Measurements from ENCODE around the gene GIGYF2. TPM values are rescaled to one million over a fixed set of nuclear protein-coding genes. Genes with fewer than 3 reads are reported as not detected.

Gene GIGYF2
- total RNA-seq, 1 donor from 2014 or later, result 63.4 TPM

- TF ChIP-seq, protein P1, sequence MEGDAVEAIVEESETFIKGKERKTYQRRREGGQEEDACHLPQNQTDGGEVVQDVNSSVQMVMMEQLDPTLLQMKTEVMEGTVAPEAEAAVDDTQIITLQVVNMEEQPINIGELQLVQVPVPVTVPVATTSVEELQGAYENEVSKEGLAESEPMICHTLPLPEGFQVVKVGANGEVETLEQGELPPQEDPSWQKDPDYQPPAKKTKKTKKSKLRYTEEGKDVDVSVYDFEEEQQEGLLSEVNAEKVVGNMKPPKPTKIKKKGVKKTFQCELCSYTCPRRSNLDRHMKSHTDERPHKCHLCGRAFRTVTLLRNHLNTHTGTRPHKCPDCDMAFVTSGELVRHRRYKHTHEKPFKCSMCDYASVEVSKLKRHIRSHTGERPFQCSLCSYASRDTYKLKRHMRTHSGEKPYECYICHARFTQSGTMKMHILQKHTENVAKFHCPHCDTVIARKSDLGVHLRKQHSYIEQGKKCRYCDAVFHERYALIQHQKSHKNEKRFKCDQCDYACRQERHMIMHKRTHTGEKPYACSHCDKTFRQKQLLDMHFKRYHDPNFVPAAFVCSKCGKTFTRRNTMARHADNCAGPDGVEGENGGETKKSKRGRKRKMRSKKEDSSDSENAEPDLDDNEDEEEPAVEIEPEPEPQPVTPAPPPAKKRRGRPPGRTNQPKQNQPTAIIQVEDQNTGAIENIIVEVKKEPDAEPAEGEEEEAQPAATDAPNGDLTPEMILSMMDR (IDR thresholded peaks at IDR 0.05), result no peak
- DNase-seq (ENCODE audit: extremely low spot score, unreplicated experiment), result no peak
- Mint-ChIP-seq H3K36me3 (ENCODE audit: unreplicated experiment) (no peaks in the 10 kb centered on the region), H3K27ac (ENCODE audit: unreplicated experiment) (no peak overlapping the region), H3K27me3 (ENCODE audit: unreplicated experiment) (peaks cover 7% of the 10 kb centered on the region), H3K4me3 (ENCODE audit: unreplicated experiment) (no peak overlapping the region), H3K4me1 (ENCODE audit: unreplicated experiment) (peaks cover 3% of the 10 kb centered on the region), H3K9me3 (ENCODE audit: unreplicated experiment) (no peaks in the 10 kb centered on the region)
These were observed 175.0 kb downstream of the GIGYF2 start for GRCh38 chr2:232871835-232872736.

GRCh38 chr2:232872826-232873225 is 175.7 kb downstream of the GIGYF2 start:
- Mint-ChIP-seq H3K4me1 (ENCODE audit: unreplicated experiment) (peaks cover 4% of the 10 kb centered on the region), H3K27me3 (ENCODE audit: unreplicated experiment) (peaks cover 7% of the 10 kb centered on the region), H3K27ac (ENCODE audit: unreplicated experiment) (no peak overlapping the region), H3K4me3 (ENCODE audit: unreplicated experiment) (no peak overlapping the region), H3K36me3 (ENCODE audit: unreplicated experiment) (no peaks in the 10 kb centered on the region), H3K9me3 (ENCODE audit: unreplicated experiment) (no peaks in the 10 kb centered on the region)
- TF ChIP-seq, protein P1 (IDR thresholded peaks at IDR 0.05), result no peak
- no peak for DNase-seq (ENCODE audit: extremely low spot score, unreplicated experiment)

DNA sequence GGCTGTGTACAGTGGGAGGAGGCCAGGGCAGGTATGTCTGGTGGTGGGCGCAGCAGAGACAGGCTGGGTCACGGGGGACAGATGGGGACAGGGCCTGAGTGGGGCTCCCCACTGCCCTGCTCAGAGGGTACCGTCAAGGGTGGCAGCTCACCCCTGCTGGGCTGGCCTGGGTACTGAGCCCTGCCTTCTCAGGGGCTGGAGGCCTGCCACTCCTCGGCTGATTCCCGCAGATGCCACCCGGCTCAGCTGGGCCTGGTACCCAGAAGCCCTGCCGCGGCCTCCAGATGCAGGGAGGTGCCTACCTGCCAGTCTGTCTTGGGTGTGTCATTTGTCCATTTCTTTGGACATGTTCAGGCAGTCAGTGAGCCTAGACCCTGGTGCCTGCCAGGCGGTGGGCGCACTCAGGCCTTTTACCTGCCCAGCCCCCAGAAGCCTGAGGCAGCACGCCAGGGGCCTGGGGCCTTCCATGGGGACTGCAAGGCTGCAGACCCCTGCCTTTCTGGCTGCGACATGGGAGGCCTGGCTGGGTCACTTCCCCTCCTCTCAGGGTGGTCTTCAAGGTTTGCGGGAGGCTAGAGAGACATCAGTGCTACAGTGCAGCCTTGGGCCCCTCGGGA is 176.3 kb downstream of the GIGYF2 start:
- no peaks in the 10 kb centered on the region for H3K9me3 Mint-ChIP-seq (ENCODE audit: unreplicated experiment)
- TF ChIP-seq, protein P1 (IDR thresholded peaks at IDR 0.05), result no peak
- H3K4me3 Mint-ChIP-seq (ENCODE audit: unreplicated experiment), result no peak overlapping the region
- no peak overlapping the region for H3K27ac Mint-ChIP-seq (ENCODE audit: unreplicated experiment)
- peaks cover 7% of the 10 kb centered on the region for H3K27me3 Mint-ChIP-seq (ENCODE audit: unreplicated experiment)
- peaks cover 4% of the 10 kb centered on the region for H3K4me1 Mint-ChIP-seq (ENCODE audit: unreplicated experiment)
- no peak for DNase-seq (ENCODE audit: extremely low spot score, unreplicated experiment)
- H3K36me3 Mint-ChIP-seq (ENCODE audit: unreplicated experiment), result no peaks in the 10 kb centered on the region

- H3K36me3 Mint-ChIP-seq (ENCODE audit: unreplicated experiment), result no peaks in the 10 kb centered on the region
- peaks cover 4% of the 10 kb centered on the region for H3K4me1 Mint-ChIP-seq (ENCODE audit: unreplicated experiment)
- DNase-seq (ENCODE audit: extremely low spot score, unreplicated experiment), result no peak
- H3K9me3 Mint-ChIP-seq (ENCODE audit: unreplicated experiment), result no peaks in the 10 kb centered on the region
- H3K27ac Mint-ChIP-seq (ENCODE audit: unreplicated experiment), result no peak overlapping the region
- H3K27me3 Mint-ChIP-seq (ENCODE audit: unreplicated experiment), result peaks cover 7% of the 10 kb centered on the region
- TF ChIP-seq, protein P1 (IDR thresholded peaks at IDR 0.05), result no peak
- H3K4me3 Mint-ChIP-seq (ENCODE audit: unreplicated experiment), result no peak overlapping the region
These were observed 176.9 kb downstream of the GIGYF2 start for GRCh38 chr2:232873909-232874641.
